ENCODE data around the gene GALNT18.

DNA sequence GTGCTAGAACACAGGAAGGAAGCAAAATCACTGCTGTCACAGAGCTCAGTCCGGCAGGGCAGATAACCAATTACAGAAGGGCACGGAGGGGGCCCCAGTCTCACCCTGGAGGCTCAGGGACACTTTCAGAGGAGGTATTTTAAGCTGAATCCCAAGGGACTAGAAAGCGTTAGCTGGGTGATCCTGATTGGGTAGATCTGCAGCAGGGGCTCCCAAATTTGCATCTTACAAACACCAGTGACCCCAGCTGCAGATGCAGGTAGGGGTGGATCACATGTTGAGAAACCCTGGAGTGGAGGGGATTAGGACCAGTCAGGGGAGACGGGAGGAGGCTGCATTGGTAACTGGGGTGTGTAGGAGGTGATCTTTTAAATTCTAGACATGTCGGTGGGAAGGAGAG lies 360.2 kb downstream of the GALNT18 start:
- TF ChIP-seq EZH2 (optimal IDR thresholded peaks at IDR 0.05; ENCODE audit: low read depth, low read length): no peak
- TF ChIP-seq, protein P1, sequence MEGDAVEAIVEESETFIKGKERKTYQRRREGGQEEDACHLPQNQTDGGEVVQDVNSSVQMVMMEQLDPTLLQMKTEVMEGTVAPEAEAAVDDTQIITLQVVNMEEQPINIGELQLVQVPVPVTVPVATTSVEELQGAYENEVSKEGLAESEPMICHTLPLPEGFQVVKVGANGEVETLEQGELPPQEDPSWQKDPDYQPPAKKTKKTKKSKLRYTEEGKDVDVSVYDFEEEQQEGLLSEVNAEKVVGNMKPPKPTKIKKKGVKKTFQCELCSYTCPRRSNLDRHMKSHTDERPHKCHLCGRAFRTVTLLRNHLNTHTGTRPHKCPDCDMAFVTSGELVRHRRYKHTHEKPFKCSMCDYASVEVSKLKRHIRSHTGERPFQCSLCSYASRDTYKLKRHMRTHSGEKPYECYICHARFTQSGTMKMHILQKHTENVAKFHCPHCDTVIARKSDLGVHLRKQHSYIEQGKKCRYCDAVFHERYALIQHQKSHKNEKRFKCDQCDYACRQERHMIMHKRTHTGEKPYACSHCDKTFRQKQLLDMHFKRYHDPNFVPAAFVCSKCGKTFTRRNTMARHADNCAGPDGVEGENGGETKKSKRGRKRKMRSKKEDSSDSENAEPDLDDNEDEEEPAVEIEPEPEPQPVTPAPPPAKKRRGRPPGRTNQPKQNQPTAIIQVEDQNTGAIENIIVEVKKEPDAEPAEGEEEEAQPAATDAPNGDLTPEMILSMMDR (IDR thresholded peaks at IDR 0.05; ENCODE audit: low read length): no peak
- TF ChIP-seq EZH2phosphoT487 (IDR thresholded peaks at IDR 0.05; ENCODE audit: low read length): no peak
